Endothelial cell of umbilical vein (primary cell): ENCODE measurements around the gene DLGAP1. TPM values are rescaled to one million over a fixed set of nuclear protein-coding genes. Genes with fewer than 3 reads are reported as not detected.
"Not testable (repeated sequence)": the region's sequence is repeated elsewhere in the genome, so short reads cannot be mapped to it uniquely, and the experiment has no call there.

Experiments used
- BruUV-seq: library from RNA; stranded (reverse); fragments of 400-500 nt; replicated peaks from 2 replicates; lab custom pipeline; 2021; lab: Mats Ljungman, UMichigan
- CTCF ChIA-PET: fragments of 300-600, 350-600 bp; sonication (Branson Sonifier 250); formaldehyde crosslinking; loops from one replicate; lab custom pipeline; 2021; ENCODE audit warnings: antibody characterized with exemption, inconsistent platforms; lab: Charles Lee
- POLR2A ChIA-PET: fragments of 300-600, 350-600 bp; sonication (Branson Sonifier 250); formaldehyde crosslinking; loops from one replicate; lab custom pipeline; 2021; ENCODE audit warnings: antibody characterized with exemption, inconsistent platforms; lab: Charles Lee
- DNase-seq: peaks from one replicate; pipeline ENCODE4 v3.0.0-alpha.2; 2011; ENCODE audit warnings: low read depth, low spot score
- FAIRE-seq: peaks from 2 replicates; lab custom pipeline; 2011; peaks lifted over from hg19 to GRCh38; lab: Jason Lieb, UNC
- H2AFZ ChIP-seq: 2 replicates; pipeline ENCODE4 v1.6.0; 2012; ENCODE audit warnings: low read depth, low read length, control low read depth, inconsistent platforms
- H3K27ac ChIP-seq: 2 replicates; pipeline ENCODE4 v1.5.1; 2011; ENCODE audit warnings: low read depth, mild to moderate bottlenecking, control low read depth, low read length, moderate library complexity; ENCODE audit not compliant: insufficient read depth
- H3K27me3 ChIP-seq, 2 experiments: 2 replicates each; pipeline versions ENCODE4 v1.6.0 to v1.6.1; 2011; ENCODE audit warnings: low read length in 2 of 2, mixed read lengths in 1 of 2; ENCODE audit not compliant: control insufficient read depth in 2 of 2, insufficient read depth in 2 of 2
- H3K36me3 ChIP-seq, 2 experiments: 2 replicates in 1 of 2; 3 replicates in 1 of 2; pipeline ENCODE4 v1.5.1; 2011; ENCODE audit warnings: low read length in 2 of 2, mild to moderate bottlenecking in 1 of 2, moderate library complexity in 1 of 2; ENCODE audit not compliant: control insufficient read depth in 2 of 2, insufficient read depth in 2 of 2; ENCODE audit errors: extremely low read depth in 1 of 2
- H3K4me1 ChIP-seq: 3 replicates; pipeline ENCODE4 v1.5.1; 2011; ENCODE audit warnings: mild to moderate bottlenecking, low read length; ENCODE audit not compliant: control insufficient read depth, insufficient read depth; ENCODE audit errors: extremely low read depth
- H3K4me2 ChIP-seq: 2 replicates; pipeline ENCODE4 v1.6.1; 2011; ENCODE audit warnings: low read length, control low read depth, mixed read lengths; ENCODE audit not compliant: insufficient read depth
- H3K4me3 ChIP-seq, 3 experiments: fragments of 200-600 bp in 1 of 3; sonication (generic), shearing (Covaris generic) in 1 of 3; replicated peaks in 1 of 3; 2 replicates each; pipeline ENCODE4 v1.5.1; 2011 to 2016; ENCODE audit warnings: control low read depth in 3 of 3, low read length in 3 of 3, mild to moderate bottlenecking in 2 of 3, inconsistent platforms in 1 of 3, low read depth in 1 of 3, moderate library complexity in 1 of 3; ENCODE audit not compliant: insufficient read depth in 1 of 3
- H3K79me2 ChIP-seq: 2 replicates; pipeline ENCODE4 v1.6.0; 2012; ENCODE audit warnings: low read length, inconsistent platforms; ENCODE audit not compliant: control insufficient read depth, insufficient read depth
- H3K9ac ChIP-seq: replicated peaks from 2 replicates; pipeline ENCODE3; 2011; ENCODE audit warnings: low read length, control low read depth; ENCODE audit not compliant: insufficient read depth; ENCODE audit errors: extremely low read depth
- H3K9me1 ChIP-seq: replicated peaks from 3 replicates; pipeline ENCODE4 v1.6.0; 2011; ENCODE audit warnings: mild to moderate bottlenecking, low read length; ENCODE audit not compliant: control insufficient read depth, insufficient read depth; ENCODE audit errors: extremely low read depth
- H3K9me3 ChIP-seq: replicated peaks from 2 replicates; pipeline ENCODE4 v1.5.1; 2012; ENCODE audit warnings: low read length, inconsistent platforms; ENCODE audit not compliant: control insufficient read depth, insufficient read depth
- H4K20me1 ChIP-seq: replicated peaks from 2 replicates; pipeline ENCODE3; 2011; ENCODE audit warnings: mild to moderate bottlenecking, low read length; ENCODE audit not compliant: control insufficient read depth, insufficient read depth; ENCODE audit errors: extremely low read depth
- EZH2 ChIP-seq: IDR thresholded peaks from 2 replicates; pipeline ENCODE4 v1.6.1; 2012; ENCODE audit warnings: borderline replicate concordance, low read depth, mild to moderate bottlenecking, moderate library complexity, low read length, inconsistent platforms; ENCODE audit not compliant: severe bottlenecking
- FOS ChIP-seq: IDR thresholded peaks from 2 replicates; pipeline ENCODE4 v1.6.1; 2011; ENCODE audit warnings: mild to moderate bottlenecking, low read length, moderate library complexity, borderline replicate concordance; ENCODE audit not compliant: insufficient read depth
- GATA2 ChIP-seq: IDR thresholded peaks from 2 replicates; pipeline ENCODE4 v1.7.0; 2011; ENCODE audit warnings: low read depth, mild to moderate bottlenecking, moderate library complexity, mixed read lengths, low read length; ENCODE audit not compliant: insufficient read length, insufficient read depth
- JUN ChIP-seq: IDR thresholded peaks from 2 replicates; pipeline ENCODE4 v1.6.1; 2011; ENCODE audit warnings: borderline replicate concordance, low read depth; ENCODE audit not compliant: insufficient read length, insufficient read depth
- MYC ChIP-seq: IDR thresholded peaks from one replicate; pipeline ENCODE4 v1.6.1; 2011; ENCODE audit warnings: mild to moderate bottlenecking, low read depth, low read length
- POLR2A ChIP-seq: IDR thresholded peaks from 2 replicates; pipeline ENCODE4 v1.6.1; 2012; ENCODE audit warnings: low read depth, mild to moderate bottlenecking, control low read depth, low read length
- POLR2AphosphoS5 ChIP-seq: IDR thresholded peaks from 2 replicates; pipeline ENCODE4 v1.6.1; 2012; ENCODE audit warnings: low read depth, mild to moderate bottlenecking, control low read depth, low read length, moderate library complexity; ENCODE audit not compliant: insufficient read depth
- dilution Hi-C: fragments of 300-500 bp; cut with MboI; formaldehyde crosslinking; loops from one replicate; pipeline ENCODE4 v1.15.0; 2019; ENCODE audit warnings: low sequenced_read_pairs; ENCODE audit not compliant: extremely low pct_ligation_motif_present
- intact Hi-C: fragments of 100-400 bp; cut with micrococcal nuclease; formaldehyde crosslinking; loops from one replicate; pipeline ENCODE4 v1.10.0; 2022
- polyA plus RNA-seq, 4 experiments: library from polyadenylated mRNA; depleted of rRNA in 3 of 4; stranded (reverse) in 3 of 4; unstranded in 1 of 4; fragments of >200 nt; gene quantifications; 2 replicates each; pipeline versions ENCODE4 v1.2.1 to v1.2.3, GENCODE V29; 2011 to 2012; ENCODE audit warnings: missing spikeins in 1 of 4
- total RNA-seq: library from RNA; stranded (reverse); gene quantifications from 2 replicates; pipeline ENCODE4 v1.2.3, GENCODE V29; 2021
- TF ChIP-seq, protein P1 (sequence below): IDR thresholded peaks from 2 replicates; pipeline ENCODE4 v1.6.1; 2011; ENCODE audit not compliant: insufficient read depth, insufficient read length
- TF ChIP-seq, protein P2 (sequence below), 2 donors: IDR thresholded peaks; 1 replicate in 1 of 2; 2 replicates in 1 of 2; pipeline ENCODE4 v1.5.1; 2011; ENCODE audit warnings: low read length in 2 of 2, mild to moderate bottlenecking in 2 of 2, moderate library complexity in 2 of 2, control low read depth in 1 of 2, inconsistent platforms in 1 of 2, low read depth in 1 of 2; ENCODE audit not compliant: insufficient read depth in 1 of 2; ENCODE audit errors: extremely low read depth in 1 of 2

The DLGAP1 gene
- total and polyA plus RNA-seq, 2 donors (not counting 3 experiments of a cell fraction or from before 2014, with no cell fraction given), result 0.04 TPM; not detected in 1

GRCh38 chr18:3603421-3604234 is 851.5 kb downstream of the DLGAP1 start:
- peaks cover 43% of the 10 kb centered on the region for H3K4me1 ChIP-seq
- H3K4me3 ChIP-seq, result peak overlapping the region; percentile 41 to 95 (median 83)
- ChIA-PET CTCF (interaction anchor here (0.6 to 3.3 kb wide), 14 partner anchors 9 to 357 kb away, joined by 3 to 58 read pairs (median 4); no protein-coding TSS in a partner anchor), POLR2A (interaction anchor here (0.7 to 2.6 kb wide), 10 partner anchors 9 to 356 kb away, joined by 3 to 37 read pairs (median 4); partner anchors contain the start of gene MYL12A)
- H4K20me1 ChIP-seq, result no peaks in the 10 kb centered on the region
- H3K9ac ChIP-seq, result peak overlapping the region; percentile 97
- BruUV-seq, result TSS peak; percentile 71
- intact Hi-C loops (loop anchor here (1.0 to 2.0 kb wide), 6 partner anchors 8 to 167 kb away; no protein-coding TSS in a partner anchor), dilution Hi-C loops (no loop called here)
- peak overlapping the region; percentile 96 for H3K27ac ChIP-seq
- peak overlapping the region; percentile 86 for H3K4me2 ChIP-seq
- H3K9me1 ChIP-seq, result no peaks in the 10 kb centered on the region
- no peaks in the 10 kb centered on the region for H3K27me3 ChIP-seq
- no peaks in the 10 kb centered on the region for H3K9me3 ChIP-seq
- DNase-seq (peak; percentile 96), FAIRE-seq (peak; percentile 84)
- H3K36me3 ChIP-seq, result no peaks in the 10 kb centered on the region
- TF ChIP-seq MYC (no peak), POLR2A (peak; percentile 93), GATA2 (no peak), EZH2 (no peak), POLR2AphosphoS5 (peak; percentile 86), FOS (peak; percentile 99), JUN (peak; percentile 100)
- TF ChIP-seq, protein P1, sequence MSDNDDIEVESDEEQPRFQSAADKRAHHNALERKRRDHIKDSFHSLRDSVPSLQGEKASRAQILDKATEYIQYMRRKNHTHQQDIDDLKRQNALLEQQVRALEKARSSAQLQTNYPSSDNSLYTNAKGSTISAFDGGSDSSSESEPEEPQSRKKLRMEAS, result peak; percentile 72
- TF ChIP-seq, protein P2, sequence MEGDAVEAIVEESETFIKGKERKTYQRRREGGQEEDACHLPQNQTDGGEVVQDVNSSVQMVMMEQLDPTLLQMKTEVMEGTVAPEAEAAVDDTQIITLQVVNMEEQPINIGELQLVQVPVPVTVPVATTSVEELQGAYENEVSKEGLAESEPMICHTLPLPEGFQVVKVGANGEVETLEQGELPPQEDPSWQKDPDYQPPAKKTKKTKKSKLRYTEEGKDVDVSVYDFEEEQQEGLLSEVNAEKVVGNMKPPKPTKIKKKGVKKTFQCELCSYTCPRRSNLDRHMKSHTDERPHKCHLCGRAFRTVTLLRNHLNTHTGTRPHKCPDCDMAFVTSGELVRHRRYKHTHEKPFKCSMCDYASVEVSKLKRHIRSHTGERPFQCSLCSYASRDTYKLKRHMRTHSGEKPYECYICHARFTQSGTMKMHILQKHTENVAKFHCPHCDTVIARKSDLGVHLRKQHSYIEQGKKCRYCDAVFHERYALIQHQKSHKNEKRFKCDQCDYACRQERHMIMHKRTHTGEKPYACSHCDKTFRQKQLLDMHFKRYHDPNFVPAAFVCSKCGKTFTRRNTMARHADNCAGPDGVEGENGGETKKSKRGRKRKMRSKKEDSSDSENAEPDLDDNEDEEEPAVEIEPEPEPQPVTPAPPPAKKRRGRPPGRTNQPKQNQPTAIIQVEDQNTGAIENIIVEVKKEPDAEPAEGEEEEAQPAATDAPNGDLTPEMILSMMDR (IDR thresholded peaks at IDR 0.05; ENCODE audit: extremely low read depth in 1 of 2, insufficient read depth in 1 of 2, low read depth in 1 of 2, low read length in 2 of 2), result no peak
- peaks cover 24% of the 10 kb centered on the region for H3K79me2 ChIP-seq
- H2AFZ ChIP-seq, result no peak overlapping the region

DNA sequence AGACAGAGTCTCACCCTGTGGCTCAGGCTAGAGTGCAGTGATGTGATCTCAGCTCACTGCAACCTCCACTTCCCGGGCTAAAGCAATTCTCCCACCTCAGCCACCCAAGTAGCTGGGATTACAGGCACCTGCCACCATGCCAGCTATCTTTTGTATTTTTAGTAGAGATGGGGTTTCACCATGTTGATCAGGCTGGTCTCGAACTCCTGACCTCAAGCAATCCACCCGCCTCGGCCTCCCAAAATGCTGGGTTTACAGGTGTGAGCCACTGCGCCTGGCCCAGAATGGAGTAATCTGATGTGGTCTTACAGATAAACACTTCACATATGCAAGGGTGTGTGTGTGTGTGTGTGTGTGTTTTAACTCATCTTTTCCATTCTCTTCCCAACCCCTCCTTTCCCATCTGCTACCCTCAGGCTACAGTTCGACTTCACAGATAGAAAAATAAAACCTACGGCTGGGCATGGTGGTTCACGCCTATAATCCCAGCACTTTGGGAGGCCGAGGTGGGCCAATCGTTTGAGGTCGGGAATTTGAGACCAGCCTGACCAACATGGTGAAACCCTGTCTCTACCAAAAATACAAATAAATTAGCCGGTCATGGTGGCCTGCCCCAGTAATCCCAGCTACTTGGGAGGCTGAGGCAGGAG is 853.9 kb downstream of the DLGAP1 start:
- H3K9ac ChIP-seq, POLR2A ChIA-PET, intact Hi-C loops, H2AFZ ChIP-seq, H3K9me3 ChIP-seq, H3K4me2 ChIP-seq, H3K4me3 ChIP-seq, H4K20me1 ChIP-seq, H3K9me1 ChIP-seq, DNase-seq, FAIRE-seq, H3K27ac ChIP-seq, H3K27me3 ChIP-seq, H3K36me3 ChIP-seq, BruUV-seq, dilution Hi-C loops: not testable (repeated sequence)
- Histone ChIP-seq H3K79me2 (peaks cover 19% of the 10 kb centered on the region), H3K4me1 (peaks cover 52% of the 10 kb centered on the region)
- CTCF ChIA-PET, result interaction anchor here (0.9 to 3.3 kb wide), 4 partner anchors 7 to 65 kb away, joined by 4 to 58 read pairs (median 34); no protein-coding TSS in a partner anchor
